Activated B cell treated with CpG ODN at 0.5 μM for 24 hours (primary cell): ENCODE measurements around the gene LZTR1. TPM values are rescaled to one million over a fixed set of nuclear protein-coding genes. Genes with fewer than 3 reads are reported as not detected.

ENCODE experiments used
- ATAC-seq: fragments of 200-7000 bp; cut with Tn5 transposase; one replicate; pipeline ENCODE4 v1.10.0; 2021; ENCODE audit warnings: low read depth, mild to moderate bottlenecking, moderate library complexity
- CTCF ChIA-PET: fragments of 350-600 bp; sonication (Branson Sonifier 250); formaldehyde crosslinking; loops from one replicate; lab custom pipeline; 2021; ENCODE audit warnings: antibody characterized with exemption; lab: Charles Lee
- POLR2A ChIA-PET: fragments of 350-600 bp; sonication (Branson Sonifier 250); formaldehyde crosslinking; loops from one replicate; lab custom pipeline; 2021; ENCODE audit warnings: antibody characterized with exemption; lab: Charles Lee
- DNase-seq: peaks from one replicate; pipeline ENCODE4 v3.0.0; 2022
- H3K27ac Mint-ChIP-seq: one replicate; pipeline ENCODE4 v1.8.0; 2020; ENCODE audit warnings: mixed read lengths
- H3K27me3 Mint-ChIP-seq: one replicate; pipeline ENCODE4 v1.8.0; 2021; ENCODE audit warnings: mixed read lengths
- H3K36me3 Mint-ChIP-seq: one replicate; pipeline ENCODE4 v1.8.0; 2021; ENCODE audit warnings: low read depth, mixed read lengths
- H3K4me1 Mint-ChIP-seq: one replicate; pipeline ENCODE4 v1.8.0; 2021; ENCODE audit warnings: mixed read lengths
- H3K4me3 Mint-ChIP-seq: one replicate; pipeline ENCODE4 v1.8.0; 2020; ENCODE audit warnings: mild to moderate bottlenecking, mixed read lengths
- H3K9me3 Mint-ChIP-seq: one replicate; pipeline ENCODE4 v1.8.0; 2020; ENCODE audit warnings: mixed read lengths
- intact Hi-C: fragments of 100-400 bp; cut with micrococcal nuclease; formaldehyde crosslinking; loops from one replicate; pipeline ENCODE4 v1.15.1; 2024
- total RNA-seq: library from RNA; stranded (reverse); gene quantifications from 2 replicates; pipeline ENCODE4 v1.2.3, GENCODE V29; 2022
- TF ChIP-seq, protein P1 (sequence below): fragments of 200-600 bp; IDR thresholded peaks from one replicate; pipeline ENCODE4 v1.8.0; 2022; ENCODE audit warnings: antibody characterized with exemption, mild to moderate bottlenecking

The LZTR1 gene
- total RNA-seq, 1 donor from 2014 or later = 89.3 TPM

DNA sequence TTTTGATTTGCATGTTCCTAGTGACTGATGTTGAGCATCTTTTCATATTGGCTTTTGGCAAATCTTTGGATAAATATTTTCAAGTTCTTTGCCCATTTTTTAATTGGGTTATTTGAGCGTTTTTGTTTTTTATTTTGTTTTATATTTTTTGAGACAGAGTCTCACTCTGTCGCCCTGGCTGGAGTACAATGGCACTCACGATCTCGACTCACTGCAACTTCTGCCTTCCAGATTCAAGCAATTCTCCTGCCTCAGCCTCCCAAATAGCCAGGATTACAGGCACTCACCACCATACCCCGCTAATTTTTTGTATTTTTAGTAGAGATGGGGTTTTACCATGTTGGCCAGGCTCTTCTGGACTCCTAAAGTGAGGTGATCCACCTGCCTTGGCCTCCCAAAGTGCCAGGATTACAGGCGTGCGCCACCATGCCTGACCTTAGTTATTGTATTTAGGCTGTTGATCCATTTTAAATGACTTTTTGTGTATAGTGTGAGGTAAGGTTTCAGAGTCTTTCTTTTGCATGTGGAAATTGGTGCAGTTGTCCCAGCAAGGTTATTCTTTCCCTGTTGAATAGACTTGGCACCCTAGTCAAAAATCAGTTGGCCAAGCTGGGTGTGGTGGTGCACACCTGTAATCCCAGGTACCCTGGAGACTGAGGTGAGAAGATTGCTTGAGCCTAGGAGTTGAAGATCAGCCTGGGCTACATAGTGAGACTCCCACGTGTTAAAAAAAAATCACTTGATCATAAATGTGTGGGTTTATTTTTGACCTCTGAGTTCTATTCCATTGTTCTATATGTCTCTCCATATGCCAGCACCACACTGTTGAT is 38.8 kb upstream of the LZTR1 start:
- ChIA-PET CTCF (interaction anchor here (0.6 kb wide), 1 partner anchor 158 kb away, joined by 3 read pairs; no protein-coding TSS in a partner anchor), POLR2A (no interaction called here)
- Mint-ChIP-seq H3K27ac (no peak overlapping the region), H3K4me3 (no peak overlapping the region), H3K9me3 (no peaks in the 10 kb centered on the region), H3K4me1 (peaks cover 69% of the 10 kb centered on the region), H3K27me3 (no peaks in the 10 kb centered on the region), H3K36me3 (peaks cover 46% of the 10 kb centered on the region)
- intact Hi-C loops = no loop called here
- TF ChIP-seq, protein P1, sequence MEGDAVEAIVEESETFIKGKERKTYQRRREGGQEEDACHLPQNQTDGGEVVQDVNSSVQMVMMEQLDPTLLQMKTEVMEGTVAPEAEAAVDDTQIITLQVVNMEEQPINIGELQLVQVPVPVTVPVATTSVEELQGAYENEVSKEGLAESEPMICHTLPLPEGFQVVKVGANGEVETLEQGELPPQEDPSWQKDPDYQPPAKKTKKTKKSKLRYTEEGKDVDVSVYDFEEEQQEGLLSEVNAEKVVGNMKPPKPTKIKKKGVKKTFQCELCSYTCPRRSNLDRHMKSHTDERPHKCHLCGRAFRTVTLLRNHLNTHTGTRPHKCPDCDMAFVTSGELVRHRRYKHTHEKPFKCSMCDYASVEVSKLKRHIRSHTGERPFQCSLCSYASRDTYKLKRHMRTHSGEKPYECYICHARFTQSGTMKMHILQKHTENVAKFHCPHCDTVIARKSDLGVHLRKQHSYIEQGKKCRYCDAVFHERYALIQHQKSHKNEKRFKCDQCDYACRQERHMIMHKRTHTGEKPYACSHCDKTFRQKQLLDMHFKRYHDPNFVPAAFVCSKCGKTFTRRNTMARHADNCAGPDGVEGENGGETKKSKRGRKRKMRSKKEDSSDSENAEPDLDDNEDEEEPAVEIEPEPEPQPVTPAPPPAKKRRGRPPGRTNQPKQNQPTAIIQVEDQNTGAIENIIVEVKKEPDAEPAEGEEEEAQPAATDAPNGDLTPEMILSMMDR = no peak
- DNase-seq = no peak
- no peak for ATAC-seq

DNA sequence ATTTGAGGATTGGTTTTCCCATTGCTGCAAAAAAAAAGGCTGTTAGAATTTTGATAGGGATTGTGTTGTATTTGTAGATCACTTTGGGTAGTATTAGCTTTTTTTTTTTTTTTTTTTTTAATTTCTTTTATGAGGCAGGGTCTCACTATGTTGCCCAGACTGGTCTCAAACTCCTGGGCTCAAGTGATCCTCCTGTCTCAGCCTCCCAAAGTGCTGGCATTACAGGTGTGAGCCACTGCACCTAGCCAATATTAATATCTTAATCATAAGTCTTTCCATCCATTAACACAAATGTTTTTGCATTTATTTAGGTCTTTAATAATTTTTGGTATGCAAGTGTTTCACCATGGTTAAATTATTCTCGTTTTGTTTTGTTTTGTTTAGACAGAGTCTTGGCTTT is 38.1 kb upstream of the LZTR1 start:
- DNase-seq (no peak), ATAC-seq (no peak)
- Mint-ChIP-seq H3K27me3 (no peaks in the 10 kb centered on the region), H3K4me3 (no peak overlapping the region), H3K9me3 (no peaks in the 10 kb centered on the region), H3K27ac (no peak overlapping the region), H3K36me3 (peaks cover 45% of the 10 kb centered on the region), H3K4me1 (peaks cover 64% of the 10 kb centered on the region)
- POLR2A ChIA-PET = no interaction called here
- CTCF ChIA-PET = no interaction called here
- intact Hi-C loops = no loop called here
- TF ChIP-seq, protein P1 = no peak

DNA sequence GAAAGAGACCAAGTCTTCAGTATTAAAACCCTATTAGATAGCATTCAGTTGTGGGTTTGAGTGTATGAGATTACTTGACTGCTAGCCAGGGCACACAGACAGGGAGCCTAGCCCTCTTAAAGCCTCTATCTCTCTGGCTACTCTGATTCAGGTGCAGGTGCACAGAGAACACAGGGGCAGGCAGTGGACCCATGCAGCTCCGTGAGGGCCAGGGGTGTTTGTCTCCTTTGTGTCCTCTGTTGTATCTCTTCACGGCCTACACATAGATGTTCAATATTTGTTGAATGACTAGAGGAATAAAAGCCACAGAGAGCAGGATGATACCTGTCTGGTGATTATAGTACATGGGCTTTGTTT is 36.5 kb upstream of the LZTR1 start:
- TF ChIP-seq, protein P1 = no peak
- ATAC-seq = no peak
- CTCF ChIA-PET = no interaction called here

DNA sequence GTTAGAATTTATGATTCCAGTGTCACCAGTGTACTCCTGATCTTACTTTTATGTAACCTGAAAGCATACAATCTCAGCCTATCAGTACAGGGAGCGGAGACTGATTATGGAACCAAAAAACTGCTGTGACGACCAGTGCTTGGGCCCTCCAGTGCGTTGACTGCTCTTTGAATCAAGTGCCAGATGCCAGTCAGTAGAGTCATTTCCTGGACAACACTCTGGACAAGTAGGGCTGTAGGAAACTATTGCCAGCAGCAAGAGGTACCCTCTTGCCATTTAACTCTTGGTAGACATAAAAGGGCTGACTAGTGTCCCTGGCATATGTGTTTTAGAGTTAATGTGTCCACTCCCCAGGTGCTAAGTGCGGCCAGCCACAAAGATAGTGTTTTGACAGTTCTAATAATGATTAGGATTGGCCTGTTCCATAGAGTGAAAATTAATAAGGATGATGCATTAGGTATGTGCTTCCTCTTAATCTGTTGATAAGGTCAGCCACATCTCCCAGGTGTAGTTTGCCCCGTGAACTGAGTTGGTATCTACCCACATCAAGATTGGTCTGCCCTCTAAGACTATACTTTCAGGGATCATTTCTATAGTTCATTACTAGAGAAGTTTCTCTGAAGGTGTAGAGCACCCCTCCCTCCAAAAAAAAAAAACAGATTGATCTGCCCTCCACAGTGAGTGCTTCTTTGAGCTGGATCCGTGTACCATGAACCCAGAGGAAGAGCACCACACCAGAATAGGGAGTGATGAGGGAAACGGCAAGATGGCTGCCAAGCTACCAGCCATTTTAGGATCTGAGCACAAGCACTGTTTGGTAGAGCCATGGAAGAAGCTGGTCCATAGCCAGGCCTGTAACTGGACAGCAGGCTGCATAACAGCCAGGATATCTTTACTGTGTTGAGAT is 35.8 kb upstream of the LZTR1 start:
- ChIA-PET POLR2A (no interaction called here), CTCF (interaction anchor here (1.3 kb wide), 1 partner anchor 15 kb away, joined by 3 read pairs; no protein-coding TSS in a partner anchor)
- Mint-ChIP-seq H3K27ac (peak overlapping the region; percentile 46), H3K9me3 (no peaks in the 10 kb centered on the region), H3K27me3 (no peaks in the 10 kb centered on the region), H3K4me1 (peaks cover 43% of the 10 kb centered on the region), H3K4me3 (no peak overlapping the region), H3K36me3 (peaks cover 53% of the 10 kb centered on the region)
- intact Hi-C loops = no loop called here
- TF ChIP-seq, protein P1 = no peak
- DNase-seq (no peak), ATAC-seq (no peak)

More for the DNA sequence above, 36.5 kb upstream of the LZTR1 start:
- Mint-ChIP-seq H3K9me3 (no peaks in the 10 kb centered on the region), H3K27ac (no peak overlapping the region), H3K4me3 (no peak overlapping the region), H3K27me3 (no peaks in the 10 kb centered on the region), H3K4me1 (peaks cover 50% of the 10 kb centered on the region), H3K36me3 (peaks cover 50% of the 10 kb centered on the region)
- DNase-seq = no peak
- POLR2A ChIA-PET = no interaction called here
- intact Hi-C loops = no loop called here

DNA sequence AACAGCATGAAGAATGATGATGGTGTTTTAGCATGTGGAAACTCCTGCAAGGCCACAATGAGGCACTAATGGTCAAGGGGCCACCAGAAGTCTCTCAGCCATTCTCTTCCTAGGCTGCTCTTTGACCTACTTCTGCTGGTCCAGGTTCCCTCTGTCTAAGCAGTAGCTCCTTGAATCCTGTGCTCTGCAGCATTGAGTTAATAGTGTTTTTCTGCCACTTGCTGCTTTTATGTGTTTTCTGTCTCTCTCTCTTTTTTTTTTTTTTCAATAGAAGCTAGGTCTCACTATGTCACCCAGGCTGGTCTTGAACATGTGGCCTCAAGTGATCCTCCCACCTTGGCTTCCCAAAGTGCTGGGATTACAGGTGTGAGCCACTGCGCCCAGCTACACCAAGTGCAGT is 35.1 kb upstream of the LZTR1 start:
- TF ChIP-seq, protein P1 = no peak
- H3K4me3 Mint-ChIP-seq = no peak overlapping the region
- POLR2A ChIA-PET = no interaction called here
- DNase-seq = no peak
- no peaks in the 10 kb centered on the region for H3K27me3 Mint-ChIP-seq
- peaks cover 38% of the 10 kb centered on the region for H3K4me1 Mint-ChIP-seq
- peaks cover 60% of the 10 kb centered on the region for H3K36me3 Mint-ChIP-seq
- ATAC-seq = no peak
- CTCF ChIA-PET = interaction anchor here (1.3 kb wide), 1 partner anchor 14 kb away, joined by 3 read pairs; no protein-coding TSS in a partner anchor
- H3K27ac Mint-ChIP-seq = no peak overlapping the region
- no peaks in the 10 kb centered on the region for H3K9me3 Mint-ChIP-seq
- intact Hi-C loops = no loop called here
